Colonic mucosa (tissue), 4 donors: ENCODE measurements around the gene SPINK7. TPM values are rescaled to one million over a fixed set of nuclear protein-coding genes. Genes with fewer than 3 reads are reported as not detected.
"Not testable (repeated sequence)": the region's sequence is repeated elsewhere in the genome, so short reads cannot be mapped to it uniquely, and the experiment has no call there.

ENCODE experiments used
- DNase-seq: peaks from one replicate; pipeline ENCODE4 v3.0.0-alpha.2; 2020
- H3K27ac ChIP-seq: fragments of 200-600 bp; one replicate; pipeline ENCODE4 v1.8.0; 2021
- H3K27me3 ChIP-seq: fragments of 200-600 bp; one replicate; pipeline ENCODE4 v1.8.0; 2021
- H3K36me3 ChIP-seq: fragments of 200-600 bp; one replicate; pipeline ENCODE4 v1.8.0; 2021
- H3K4me1 ChIP-seq: fragments of 200-600 bp; one replicate; pipeline ENCODE4 v1.8.0; 2021; ENCODE audit warnings: mild to moderate bottlenecking
- H3K4me3 ChIP-seq: fragments of 200-600 bp; one replicate; pipeline ENCODE4 v1.8.0; 2021
- H3K9ac ChIP-seq, 2 donors: one replicate each; pipeline ENCODE4 v1.7.0; 2013; ENCODE audit warnings: control low read depth in 2 of 2, low read depth in 2 of 2, low read length in 2 of 2
- H3K9me3 ChIP-seq: fragments of 200-600 bp; one replicate; pipeline ENCODE4 v1.8.0; 2021
- intact Hi-C: fragments of 100-400 bp; cut with DNase I; formaldehyde crosslinking; loops from one replicate; pipeline ENCODE4 v1.14.1; 2022
- total RNA-seq, 2 donors: library from RNA; stranded (reverse); fragmentation: NEBNext Ultra II Directional in 1 of 2; extraction: Animal tissue kit (Norgen Biotek cat#: 25700) in 1 of 2; gene quantifications; one replicate each; pipeline ENCODE4 v1.2.1, GENCODE V29; 2021
- TF ChIP-seq, protein P1 (sequence below): fragments of 200-600 bp; IDR thresholded peaks from one replicate; pipeline ENCODE4 v1.8.0; 2022; ENCODE audit warnings: antibody characterized with exemption, mild to moderate bottlenecking
- donor health status: healthy.
- donor health status: DM: no; HTN: no; CAD: no.
- donor health status: DM: no; HTN: no; CAD: no.

SPINK7 gene
- total RNA-seq, 2 donors from 2014 or later, result not detected

DNA sequence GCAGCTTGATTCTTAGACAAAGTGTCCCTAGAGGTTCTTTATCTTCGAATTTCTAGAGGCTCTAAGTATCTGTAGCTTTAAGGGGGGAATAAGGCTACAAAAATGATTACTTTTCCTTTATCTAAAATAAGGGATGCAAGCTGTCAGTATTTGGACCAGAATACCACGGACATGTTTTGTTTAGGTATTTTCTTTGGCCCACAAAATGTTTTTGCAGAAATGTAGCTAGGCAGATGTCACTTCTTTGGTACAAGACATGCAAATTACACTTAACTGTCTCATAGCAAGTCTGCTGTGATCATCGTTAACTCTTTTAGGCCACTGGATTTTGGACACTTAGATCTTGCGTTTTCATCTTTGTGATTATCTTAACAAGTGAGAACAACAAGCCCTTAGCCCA lies 2.5 kb downstream of the SPINK7 start:
- no peaks in the 10 kb centered on the region for H3K4me1 ChIP-seq
- H3K4me3 ChIP-seq, result no peak overlapping the region
- no peak for DNase-seq
- H3K36me3 ChIP-seq, result no peaks in the 10 kb centered on the region
- intact Hi-C loops, result no loop called here
- no peak overlapping the region for H3K27ac ChIP-seq
- H3K27me3 ChIP-seq, result no peaks in the 10 kb centered on the region
- H3K9me3 ChIP-seq, result no peaks in the 10 kb centered on the region
- no peak overlapping the region for H3K9ac ChIP-seq
- TF ChIP-seq, protein P1, sequence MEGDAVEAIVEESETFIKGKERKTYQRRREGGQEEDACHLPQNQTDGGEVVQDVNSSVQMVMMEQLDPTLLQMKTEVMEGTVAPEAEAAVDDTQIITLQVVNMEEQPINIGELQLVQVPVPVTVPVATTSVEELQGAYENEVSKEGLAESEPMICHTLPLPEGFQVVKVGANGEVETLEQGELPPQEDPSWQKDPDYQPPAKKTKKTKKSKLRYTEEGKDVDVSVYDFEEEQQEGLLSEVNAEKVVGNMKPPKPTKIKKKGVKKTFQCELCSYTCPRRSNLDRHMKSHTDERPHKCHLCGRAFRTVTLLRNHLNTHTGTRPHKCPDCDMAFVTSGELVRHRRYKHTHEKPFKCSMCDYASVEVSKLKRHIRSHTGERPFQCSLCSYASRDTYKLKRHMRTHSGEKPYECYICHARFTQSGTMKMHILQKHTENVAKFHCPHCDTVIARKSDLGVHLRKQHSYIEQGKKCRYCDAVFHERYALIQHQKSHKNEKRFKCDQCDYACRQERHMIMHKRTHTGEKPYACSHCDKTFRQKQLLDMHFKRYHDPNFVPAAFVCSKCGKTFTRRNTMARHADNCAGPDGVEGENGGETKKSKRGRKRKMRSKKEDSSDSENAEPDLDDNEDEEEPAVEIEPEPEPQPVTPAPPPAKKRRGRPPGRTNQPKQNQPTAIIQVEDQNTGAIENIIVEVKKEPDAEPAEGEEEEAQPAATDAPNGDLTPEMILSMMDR, result no peak

DNA sequence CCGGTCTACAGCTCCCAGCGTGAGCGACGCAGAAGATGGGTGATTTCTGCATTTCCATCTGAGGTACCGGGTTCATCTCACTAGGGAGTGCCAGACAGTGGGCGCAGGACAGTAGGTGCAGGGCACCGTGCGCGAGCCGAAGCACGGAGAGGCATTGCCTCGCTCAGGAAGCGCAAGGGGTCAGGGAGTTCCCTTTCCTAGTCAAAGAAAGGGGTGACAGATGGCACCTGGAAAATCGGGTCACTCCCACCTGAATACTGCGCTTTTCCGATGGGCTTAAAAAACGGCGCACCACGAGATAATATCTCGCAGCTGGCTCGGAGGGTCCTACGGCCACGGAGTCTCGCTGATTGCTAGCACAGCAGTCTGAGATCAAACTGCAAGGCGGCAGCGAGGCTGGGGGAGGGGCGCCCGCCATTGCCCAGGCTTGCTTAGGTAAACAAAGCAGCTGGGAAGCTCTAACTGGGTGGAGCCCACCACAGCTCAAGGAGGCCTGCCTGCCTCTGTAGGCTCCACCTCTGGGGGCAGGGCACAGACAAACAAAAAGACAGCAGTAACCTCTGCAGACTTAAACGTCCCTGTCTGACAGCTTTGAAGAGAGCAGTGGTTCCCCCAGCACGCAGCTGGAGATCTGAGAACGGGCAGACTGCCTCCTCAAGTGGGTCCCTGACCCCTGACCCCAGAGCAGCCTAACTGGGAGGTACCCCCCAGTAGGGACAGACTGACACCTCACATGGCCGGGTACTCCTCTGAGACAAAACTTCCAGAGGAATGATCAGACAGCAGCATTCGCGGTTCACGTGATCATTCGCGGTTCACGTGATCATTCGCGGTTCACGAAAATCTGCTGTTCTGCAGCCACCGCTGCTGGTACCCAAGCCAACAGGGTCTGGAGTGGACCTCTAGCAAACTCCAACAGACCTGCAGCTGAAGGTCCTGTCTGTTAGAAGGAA lies 8.1 kb downstream of the SPINK7 start:
- H3K27ac ChIP-seq, H3K9ac ChIP-seq, intact Hi-C loops, H3K4me1 ChIP-seq, H3K27me3 ChIP-seq, H3K36me3 ChIP-seq, H3K9me3 ChIP-seq: not testable (repeated sequence)
- DNase-seq, result peak; percentile 49
- peak overlapping the region; percentile 25 for H3K4me3 ChIP-seq

DNA sequence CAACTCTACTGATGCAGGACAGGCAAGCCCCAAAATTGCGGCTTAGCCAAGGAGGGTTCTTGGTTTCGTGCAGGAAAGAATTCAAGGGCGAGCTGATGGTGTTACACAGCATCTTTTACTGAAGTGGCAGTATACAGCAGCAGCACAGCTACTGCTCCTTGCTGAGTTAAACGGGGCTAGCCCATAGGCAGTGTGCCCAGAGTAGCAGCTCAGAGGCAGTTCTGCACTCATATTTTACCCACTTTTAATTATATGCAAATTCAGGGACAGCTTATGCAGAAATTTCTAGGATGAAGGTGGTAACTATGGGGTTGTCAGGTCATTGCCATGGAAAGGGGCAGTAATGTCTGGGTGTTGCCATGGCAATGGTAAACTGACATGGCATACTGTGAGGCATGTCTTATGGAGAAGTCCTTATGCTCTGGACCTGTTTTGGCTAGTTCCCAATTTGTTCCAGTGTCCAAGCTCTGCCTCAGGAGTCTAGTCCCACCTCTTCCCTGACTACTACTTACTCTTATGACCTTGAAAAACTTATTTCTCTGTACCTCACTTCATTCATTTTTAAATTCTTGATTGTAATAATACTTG lies 21.1 kb downstream of the SPINK7 start:
- Histone ChIP-seq H3K27ac (no peak overlapping the region), H3K27me3 (no peaks in the 10 kb centered on the region), H3K9ac (no peak overlapping the region), H3K4me1 (no peaks in the 10 kb centered on the region), H3K36me3 (no peaks in the 10 kb centered on the region), H3K9me3 (no peaks in the 10 kb centered on the region), H3K4me3 (no peak overlapping the region)
- DNase-seq, result no peak
- intact Hi-C loops, result no loop called here
- TF ChIP-seq, protein P1, result no peak

DNA sequence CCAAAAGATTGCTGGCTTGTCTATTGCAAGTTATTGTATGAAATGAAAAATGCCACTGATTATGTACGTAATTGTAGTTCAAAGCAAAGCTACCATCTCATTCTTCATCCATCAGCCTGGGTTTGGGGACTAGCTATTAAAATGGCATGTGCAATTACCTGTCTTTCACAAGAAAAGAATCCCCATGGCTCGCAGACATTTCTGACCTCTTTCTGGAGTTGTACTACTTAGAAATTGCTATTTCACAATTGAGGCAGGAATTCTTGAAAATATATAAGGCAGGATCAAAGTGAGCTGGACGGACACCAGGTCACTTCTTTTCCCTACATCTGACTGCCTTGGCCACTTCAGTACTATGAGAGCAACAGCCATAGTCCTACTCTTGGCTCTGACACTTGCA lies 23.0 kb downstream of the SPINK7 start, which contains the start of gene SPINK9:
Gene SPINK9 (plus strand): TSS at position 301 of the 400 bp plus-strand sequence. CDS start 55 bp downstream, at position 356.
- Histone ChIP-seq H3K4me1 (no peaks in the 10 kb centered on the region), H3K36me3 (no peaks in the 10 kb centered on the region), H3K27ac (no peak within 1 kb of the TSS), H3K27me3 (no peaks in the 10 kb centered on the region), H3K9ac (no peak within 1 kb of the TSS), H3K9me3 (no peaks in the 10 kb centered on the region), H3K4me3 (no peak within 1 kb of the TSS)
- no peak for DNase-seq
- TF ChIP-seq, protein P1, result no peak
- intact Hi-C loops, result no loop called here

DNA sequence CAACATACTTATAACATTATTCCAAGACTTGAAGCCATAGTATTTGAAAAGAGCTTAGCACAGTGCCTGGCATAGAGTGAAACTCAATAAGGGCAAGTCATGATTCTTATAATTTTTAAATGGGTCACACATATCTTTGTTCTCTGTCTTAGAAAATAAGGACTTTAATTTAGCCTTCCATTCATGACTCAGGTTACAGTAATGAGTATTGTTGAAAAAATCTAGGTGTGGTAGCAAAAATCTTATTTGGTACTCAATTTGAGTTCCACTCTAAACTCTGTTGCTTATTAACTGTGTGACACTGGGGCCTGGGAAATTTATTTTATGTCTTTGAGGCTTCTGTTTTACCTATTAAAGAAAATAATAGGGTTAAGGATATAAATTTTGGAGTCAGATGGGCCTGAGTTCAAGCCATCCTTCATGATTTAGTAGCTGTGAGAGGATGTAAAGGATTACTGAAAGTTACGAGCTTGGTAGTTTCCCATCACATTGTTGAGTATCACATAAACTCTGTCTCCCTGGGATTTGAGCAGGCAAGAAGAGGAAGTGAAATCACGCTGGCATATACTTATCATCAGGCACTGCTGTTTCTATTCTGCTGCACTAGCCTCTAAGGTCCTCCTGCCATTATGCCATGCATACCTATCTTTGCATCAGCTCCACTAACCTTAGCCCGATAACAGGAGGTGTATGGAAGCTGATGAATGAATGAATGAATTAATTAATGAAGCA lies 24.6 kb downstream of the SPINK7 start:
- H3K27ac ChIP-seq, result no peak overlapping the region
- TF ChIP-seq, protein P1, result no peak
- H3K9me3 ChIP-seq, result no peaks in the 10 kb centered on the region
- H3K4me3 ChIP-seq, result no peak overlapping the region
- no peak overlapping the region for H3K9ac ChIP-seq
- H3K4me1 ChIP-seq, result no peaks in the 10 kb centered on the region
- no peak for DNase-seq
- intact Hi-C loops, result no loop called here
- no peaks in the 10 kb centered on the region for H3K36me3 ChIP-seq
- H3K27me3 ChIP-seq, result no peaks in the 10 kb centered on the region
